Measurements from ENCODE around the gene ABCA12. TPM values are rescaled to one million over a fixed set of nuclear protein-coding genes. Genes with fewer than 3 reads are reported as not detected.
A peak's percentile ranks its signal among the peaks of the same experiment; 100 is the strongest.

Gene ABCA12
- total and polyA plus RNA-seq, 8 donors: 0.03 to 0.58 (median 0.15) TPM

DNA sequence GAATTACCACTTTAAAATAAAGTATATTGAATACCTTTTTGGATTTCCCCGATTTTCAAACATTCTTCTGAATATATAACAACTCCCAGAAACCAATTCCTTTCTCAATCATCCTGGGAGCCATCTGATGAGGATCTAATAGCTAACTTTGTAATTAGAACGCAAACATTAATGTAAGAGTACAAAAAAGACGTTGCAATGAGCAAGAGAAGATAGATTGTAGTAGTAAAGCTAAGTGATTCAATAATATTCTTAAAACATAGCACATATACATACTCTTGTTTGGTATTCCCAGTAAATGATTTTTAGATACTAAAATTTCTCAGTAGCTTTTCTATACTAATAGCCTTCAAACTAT lies 1.1 kb downstream of the ABCA12 start:
- TF ChIP-seq, protein P1, sequence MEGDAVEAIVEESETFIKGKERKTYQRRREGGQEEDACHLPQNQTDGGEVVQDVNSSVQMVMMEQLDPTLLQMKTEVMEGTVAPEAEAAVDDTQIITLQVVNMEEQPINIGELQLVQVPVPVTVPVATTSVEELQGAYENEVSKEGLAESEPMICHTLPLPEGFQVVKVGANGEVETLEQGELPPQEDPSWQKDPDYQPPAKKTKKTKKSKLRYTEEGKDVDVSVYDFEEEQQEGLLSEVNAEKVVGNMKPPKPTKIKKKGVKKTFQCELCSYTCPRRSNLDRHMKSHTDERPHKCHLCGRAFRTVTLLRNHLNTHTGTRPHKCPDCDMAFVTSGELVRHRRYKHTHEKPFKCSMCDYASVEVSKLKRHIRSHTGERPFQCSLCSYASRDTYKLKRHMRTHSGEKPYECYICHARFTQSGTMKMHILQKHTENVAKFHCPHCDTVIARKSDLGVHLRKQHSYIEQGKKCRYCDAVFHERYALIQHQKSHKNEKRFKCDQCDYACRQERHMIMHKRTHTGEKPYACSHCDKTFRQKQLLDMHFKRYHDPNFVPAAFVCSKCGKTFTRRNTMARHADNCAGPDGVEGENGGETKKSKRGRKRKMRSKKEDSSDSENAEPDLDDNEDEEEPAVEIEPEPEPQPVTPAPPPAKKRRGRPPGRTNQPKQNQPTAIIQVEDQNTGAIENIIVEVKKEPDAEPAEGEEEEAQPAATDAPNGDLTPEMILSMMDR (IDR thresholded peaks at IDR 0.05): no peak
- no peaks in the 10 kb centered on the region for H3K27me3 ChIP-seq
- intact Hi-C loops (cut with DNase I): no loop called here

DNA sequence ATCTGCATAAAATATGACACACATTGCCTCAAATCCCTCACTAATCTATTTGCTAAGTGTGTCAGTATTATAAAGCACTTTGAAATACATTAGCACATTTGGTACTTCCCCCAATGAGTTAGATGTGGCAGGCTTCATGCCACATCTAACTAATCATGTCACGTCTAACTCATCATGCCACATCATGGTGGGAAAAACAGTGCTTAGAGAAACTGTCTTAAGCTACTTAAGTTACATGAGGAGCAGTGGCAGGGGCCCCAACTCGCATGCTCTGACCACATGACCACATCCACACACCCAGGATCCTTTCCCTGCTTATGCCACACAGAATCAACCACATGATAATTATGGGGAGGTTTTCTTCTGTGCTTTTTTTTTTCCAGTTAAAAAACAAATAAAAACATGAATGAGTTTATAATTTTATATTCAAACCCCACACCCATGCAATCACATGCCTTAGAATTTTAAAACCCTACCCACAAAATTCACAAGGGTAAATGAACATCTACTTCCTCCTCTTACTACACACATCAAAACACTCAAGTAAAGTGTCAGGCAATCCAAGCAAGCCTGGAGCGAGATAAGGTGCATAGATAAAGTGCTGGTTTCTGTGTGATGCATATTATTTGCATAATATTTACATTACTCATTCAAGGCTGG lies 1.6 kb downstream of the ABCA12 start:
- peaks cover 0 to 4% of the 10 kb centered on the region in 2 donors for H3K9me3 ChIP-seq
- peak; percentile 86 for ATAC-seq
- TF ChIP-seq, protein P1 (IDR thresholded peaks at IDR 0.05): no peak
- no peak overlapping the region for H3K4me3 ChIP-seq
- H3K4me1 ChIP-seq: no peaks in the 10 kb centered on the region
- no peak overlapping the region for H3K27ac ChIP-seq
- no peaks in the 10 kb centered on the region for H3K36me3 ChIP-seq
- DNase-seq: no peak
- intact Hi-C loops (cut with DNase I): no loop called here
- no peaks in the 10 kb centered on the region for H3K27me3 ChIP-seq

More for the DNA sequence above, 1.1 kb downstream of the ABCA12 start:
- H3K36me3 ChIP-seq: no peaks in the 10 kb centered on the region
- DNase-seq: no peak
- no peak overlapping the region for H3K4me3 ChIP-seq
- H3K27ac ChIP-seq: peak overlapping the region in 1 of 2 donors; percentile 45
- H3K9me3 ChIP-seq: peaks cover 0 to 4% of the 10 kb centered on the region in 2 donors
- no peak for ATAC-seq
- no peaks in the 10 kb centered on the region for H3K4me1 ChIP-seq

DNA sequence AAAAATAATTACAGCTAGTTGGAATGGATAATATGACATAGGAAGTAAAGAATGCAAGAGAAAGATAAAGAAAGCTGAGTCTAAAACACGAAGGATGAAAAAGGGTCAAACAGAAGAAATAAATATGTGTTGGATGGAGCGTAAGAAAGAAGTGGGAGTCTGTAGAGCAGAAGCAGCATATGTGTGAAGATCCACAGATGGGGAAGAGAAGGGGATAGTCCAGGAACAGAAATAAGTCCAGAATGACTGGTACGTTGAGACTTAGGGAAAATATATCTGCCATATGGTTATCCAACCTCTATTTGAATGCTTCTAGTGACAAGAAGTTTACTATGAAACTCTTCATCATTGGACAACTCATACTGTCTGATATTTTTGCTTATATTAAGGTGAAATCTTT lies 18.0 kb downstream of the ABCA12 start:
- Histone ChIP-seq H3K36me3 (no peaks in the 10 kb centered on the region), H3K27me3 (no peaks in the 10 kb centered on the region), H3K4me1 (no peaks in the 10 kb centered on the region), H3K9me3 (peaks cover 0 to 12% of the 10 kb centered on the region in 2 donors), H3K4me3 (no peak overlapping the region), H3K27ac (no peak overlapping the region)
- TF ChIP-seq, protein P1 (IDR thresholded peaks at IDR 0.05): no peak
- DNase-seq (no peak), ATAC-seq (no peak)
- intact Hi-C loops (cut with DNase I): no loop called here

DNA sequence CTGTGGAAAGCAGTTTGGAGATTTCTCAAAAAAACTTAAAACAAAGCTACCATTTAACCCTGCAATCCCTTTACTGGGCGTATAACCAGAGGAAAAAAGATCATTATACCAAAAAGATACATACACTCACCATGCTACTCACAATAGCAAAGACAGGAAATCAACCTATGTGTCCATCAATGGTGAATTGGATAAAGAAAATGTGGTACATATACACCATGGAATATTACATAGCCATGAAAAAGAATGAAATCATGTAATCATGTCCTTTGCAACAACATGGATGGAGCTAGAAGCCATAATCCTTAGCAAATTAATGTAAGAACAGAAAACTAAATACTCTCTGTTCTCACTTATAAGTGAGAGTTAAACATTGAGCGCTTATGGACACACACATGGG lies 18.6 kb downstream of the ABCA12 start:
- DNase-seq: no peak
- intact Hi-C loops (cut with DNase I): no loop called here
- Histone ChIP-seq H3K4me1 (no peaks in the 10 kb centered on the region), H3K4me3 (no peak overlapping the region), H3K36me3 (no peaks in the 10 kb centered on the region), H3K27ac (no peak overlapping the region), H3K9me3 (peaks cover 0 to 12% of the 10 kb centered on the region in 2 donors), H3K27me3 (no peaks in the 10 kb centered on the region)
- TF ChIP-seq, protein P1 (IDR thresholded peaks at IDR 0.05): no peak
- ATAC-seq: no peak

DNA sequence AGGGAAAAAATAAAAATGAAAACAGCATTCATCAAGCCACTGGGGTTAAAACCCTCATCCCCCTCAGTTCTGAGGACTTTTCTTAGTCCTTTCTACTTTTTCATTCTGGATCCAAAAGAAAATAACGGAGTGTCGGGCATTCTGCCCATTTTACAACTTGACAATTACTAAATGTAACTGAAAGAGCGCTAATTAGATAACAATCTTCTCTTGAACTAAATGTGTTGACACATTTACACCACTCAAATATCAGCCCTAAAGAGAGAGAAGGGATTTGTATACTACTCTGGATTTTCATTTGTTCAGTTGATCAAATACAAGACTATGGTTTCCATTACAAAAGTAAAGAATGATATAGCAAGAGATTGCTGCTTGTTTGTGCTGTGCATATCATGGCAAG lies 27.5 kb downstream of the ABCA12 start:
- H3K9me3 ChIP-seq: no peaks in the 10 kb centered on the region
- intact Hi-C loops (cut with DNase I): no loop called here
- H3K27me3 ChIP-seq: no peaks in the 10 kb centered on the region
- TF ChIP-seq, protein P1 (IDR thresholded peaks at IDR 0.05): no peak
- no peak overlapping the region for H3K4me3 ChIP-seq
- no peaks in the 10 kb centered on the region for H3K4me1 ChIP-seq
- ATAC-seq (no peak), DNase-seq (no peak)
- H3K36me3 ChIP-seq: no peaks in the 10 kb centered on the region
- no peak overlapping the region for H3K27ac ChIP-seq

All from left lung (tissue), 10 donors.